Measurements from ENCODE around the gene MMP7. TPM values are rescaled to one million over a fixed set of nuclear protein-coding genes. Genes with fewer than 3 reads are reported as not detected.

The MMP7 gene
- total RNA-seq, 5 donors from 2014 or later (not counting 1 experiment from before 2014, with no cell fraction given), result 0.23 to 0.73 (median 0.60) TPM; not detected in 2

- ATAC-seq (replicated peaks in 1 of 4), result no peak
- H3K27me3 ChIP-seq (replicated peaks in 1 of 2; ENCODE audit: control insufficient read depth in 2 of 2, extremely low read depth in 1 of 2, insufficient read depth in 2 of 2, low read length in 1 of 2), result no peaks in the 10 kb centered on the region
- H3K27ac ChIP-seq (ENCODE audit: low read length), result no peak overlapping the region
- no peak overlapping the region for H3K4me3 Mint-ChIP-seq
- H3K27me3 Mint-ChIP-seq, result no peaks in the 10 kb centered on the region
- ChIA-PET CTCF (interaction anchor here (0.5 to 1.0 kb wide), 3 partner anchors 22 to 104 kb away, joined by 3 to 4 read pairs (median 3); no protein-coding TSS in a partner anchor), POLR2A (interaction anchor here in 1 of 2 donors (0.7 kb wide), 1 partner anchor 61 kb away, joined by 3 read pairs; no protein-coding TSS in a partner anchor)
- no peak overlapping the region for H3K4me3 ChIP-seq (ENCODE audit: control insufficient read depth in 1 of 2, extremely low read depth in 1 of 2, low read length in 1 of 2)
- H3K27ac Mint-ChIP-seq, result no peak overlapping the region
- DNase-seq, result no peak
- H3K4me1 ChIP-seq (ENCODE audit: control insufficient read depth in 1 of 2, extremely low read depth in 1 of 2, insufficient read depth in 2 of 2, low read length in 2 of 2), result peaks cover 5 to 18% of the 10 kb centered on the region in 2 experiments
- no peaks in the 10 kb centered on the region for H3K36me3 Mint-ChIP-seq
- no peaks in the 10 kb centered on the region for H3K9me3 Mint-ChIP-seq
- H3K9me3 ChIP-seq, result no peaks in the 10 kb centered on the region
- no peaks in the 10 kb centered on the region for H3K36me3 ChIP-seq (ENCODE audit: control insufficient read depth in 2 of 2, extremely low read depth in 1 of 2, insufficient read depth in 1 of 2, low read length in 1 of 2)
- WGBS (ENCODE audit: insufficient coverage), result 60% methylated on average over 1 of the region's 2 CpGs
- H3K4me1 Mint-ChIP-seq, result peaks cover 24 to 34% (median 34%) of the 10 kb centered on the region in 3 donors
These were observed 50.8 kb downstream of the MMP7 start for GRCh38 chr11:102479733-102480132.

DNA sequence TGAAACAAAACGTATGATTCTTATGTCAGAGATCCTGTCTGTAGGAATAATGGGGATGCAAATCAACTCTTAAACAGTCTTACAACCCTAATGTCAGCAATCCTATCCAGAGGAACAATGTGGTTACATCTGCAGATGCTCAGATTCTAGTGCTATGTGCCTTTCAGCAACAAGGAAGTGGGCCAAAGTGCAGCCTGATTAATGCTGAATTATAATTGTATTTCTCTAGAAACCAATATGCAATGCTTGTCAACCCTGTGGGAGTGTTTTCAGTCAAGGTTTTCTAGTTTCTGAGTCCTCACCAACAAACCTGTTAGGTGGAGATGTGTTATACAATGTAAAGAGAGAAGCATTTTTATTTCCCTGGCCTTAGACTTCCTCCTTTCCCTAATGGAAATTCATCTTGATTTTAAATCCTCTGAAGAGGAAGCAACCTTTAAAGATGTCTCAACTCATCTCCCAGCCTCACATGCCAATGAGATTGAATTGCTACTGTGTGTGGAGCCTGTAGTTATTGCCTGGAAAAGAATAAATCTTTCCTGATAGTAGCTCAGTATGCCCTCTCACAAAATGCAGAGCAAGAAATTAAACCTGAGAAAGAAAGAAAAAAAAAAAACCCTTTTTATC, 51.8 kb downstream of the MMP7 start:
- Mint-ChIP-seq H3K36me3 (no peaks in the 10 kb centered on the region), H3K4me1 (peaks cover 33 to 44% (median 43%) of the 10 kb centered on the region in 3 donors), H3K27me3 (no peaks in the 10 kb centered on the region), H3K4me3 (no peak overlapping the region), H3K9me3 (no peaks in the 10 kb centered on the region), H3K27ac (peak overlapping the region in 1 of 2 donors; percentile 14)
- H3K9me3 ChIP-seq, result no peaks in the 10 kb centered on the region
- no peak for ATAC-seq (replicated peaks in 1 of 4)
- H3K4me3 ChIP-seq (ENCODE audit: control insufficient read depth in 1 of 2, extremely low read depth in 1 of 2, low read length in 1 of 2), result no peak overlapping the region
- H3K27ac ChIP-seq (ENCODE audit: low read length), result no peak overlapping the region
- POLR2A ChIA-PET, result interaction anchor here (0.5 to 1.0 kb wide), 3 partner anchors 9 to 270 kb away, joined by 3 to 5 read pairs (median 4); no protein-coding TSS in a partner anchor
- no peaks in the 10 kb centered on the region for H3K36me3 ChIP-seq (ENCODE audit: control insufficient read depth in 2 of 2, extremely low read depth in 1 of 2, insufficient read depth in 1 of 2, low read length in 1 of 2)
- peaks cover 14 to 20% of the 10 kb centered on the region in 2 experiments for H3K4me1 ChIP-seq (ENCODE audit: control insufficient read depth in 1 of 2, extremely low read depth in 1 of 2, insufficient read depth in 2 of 2, low read length in 2 of 2)
- H3K27me3 ChIP-seq (replicated peaks in 1 of 2; ENCODE audit: control insufficient read depth in 2 of 2, extremely low read depth in 1 of 2, insufficient read depth in 2 of 2, low read length in 1 of 2), result no peaks in the 10 kb centered on the region
- no CpG with 5 or more reads among the region's 1 CpG for WGBS (ENCODE audit: insufficient coverage)
- CTCF ChIA-PET, result interaction anchor here (0.5 to 1.0 kb wide), 4 partner anchors 15 to 119 kb away, joined by 3 to 5 read pairs (median 3); no protein-coding TSS in a partner anchor
- no peak for DNase-seq

GRCh38 chr11:102476812-102477211, 53.7 kb downstream of the MMP7 start:
- no peaks in the 10 kb centered on the region for H3K36me3 Mint-ChIP-seq
- POLR2A ChIA-PET, result interaction anchor here in 1 of 2 donors (1.2 kb wide), 1 partner anchor 25 kb away, joined by 4 read pairs; no protein-coding TSS in a partner anchor
- DNase-seq (peak in 23 of 35 experiments; percentile 4 to 53 (median 19)), ATAC-seq (replicated peaks in 1 of 4) (peak; percentile 92 to 96 (median 94))
- H3K27ac Mint-ChIP-seq, result peak overlapping the region; percentile 93 to 95
- no peaks in the 10 kb centered on the region for H3K27me3 ChIP-seq (replicated peaks in 1 of 2; ENCODE audit: control insufficient read depth in 2 of 2, extremely low read depth in 1 of 2, insufficient read depth in 2 of 2, low read length in 1 of 2)
- H3K27ac ChIP-seq (ENCODE audit: low read length), result peak overlapping the region; percentile 58
- no peaks in the 10 kb centered on the region for H3K36me3 ChIP-seq (ENCODE audit: control insufficient read depth in 2 of 2, extremely low read depth in 1 of 2, insufficient read depth in 1 of 2, low read length in 1 of 2)
- peaks cover 24 to 27% of the 10 kb centered on the region in 2 experiments for H3K4me1 ChIP-seq (ENCODE audit: control insufficient read depth in 1 of 2, extremely low read depth in 1 of 2, insufficient read depth in 2 of 2, low read length in 2 of 2)
- peaks cover 53 to 62% (median 60%) of the 10 kb centered on the region in 3 donors for H3K4me1 Mint-ChIP-seq
- CTCF ChIA-PET, result interaction anchor here (0.5 to 1.6 kb wide), 7 partner anchors 19 to 637 kb away, joined by 3 to 7 read pairs (median 4); partner anchors contain the start of gene BIRC2 (in 1 of the 2)
- 0% methylated on average over 1 of the region's 1 CpG for WGBS (ENCODE audit: insufficient coverage)
- H3K27me3 Mint-ChIP-seq, result no peaks in the 10 kb centered on the region
- H3K9me3 Mint-ChIP-seq, result no peaks in the 10 kb centered on the region
- H3K4me3 Mint-ChIP-seq, result peak overlapping the region in 2 of 3 donors; percentile 35 to 48
- H3K9me3 ChIP-seq, result no peaks in the 10 kb centered on the region
- no peak overlapping the region for H3K4me3 ChIP-seq (ENCODE audit: control insufficient read depth in 1 of 2, extremely low read depth in 1 of 2, low read length in 1 of 2)

DNA sequence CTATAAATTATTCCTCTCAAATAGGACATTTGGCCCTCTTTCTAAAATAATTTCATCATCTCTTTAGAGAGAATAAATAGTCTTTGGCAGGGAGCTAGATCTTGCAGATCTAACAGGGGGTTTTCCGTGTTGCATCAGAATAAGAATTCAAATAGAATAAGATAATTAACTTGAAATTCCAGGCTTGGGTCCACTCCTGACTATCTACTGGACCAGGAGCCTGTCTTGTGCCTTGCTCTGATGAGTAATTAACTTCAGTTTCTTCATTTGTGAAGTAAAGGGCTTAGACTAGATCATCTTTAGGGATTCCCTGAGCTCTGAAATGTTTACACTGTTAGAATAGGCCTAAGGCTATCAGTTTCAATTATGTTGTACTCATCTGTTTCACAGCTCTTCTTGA, 54.5 kb downstream of the MMP7 start:
- peak overlapping the region; percentile 93 to 95 for H3K27ac Mint-ChIP-seq
- peaks cover 60 to 70% (median 68%) of the 10 kb centered on the region in 3 donors for H3K4me1 Mint-ChIP-seq
- H3K9me3 Mint-ChIP-seq, result no peaks in the 10 kb centered on the region
- peaks cover 28 to 31% of the 10 kb centered on the region in 2 experiments for H3K4me1 ChIP-seq (ENCODE audit: control insufficient read depth in 1 of 2, extremely low read depth in 1 of 2, insufficient read depth in 2 of 2, low read length in 2 of 2)
- WGBS (ENCODE audit: insufficient coverage), result no CpG with 5 or more reads among the region's 1 CpG
- no peaks in the 10 kb centered on the region for H3K36me3 Mint-ChIP-seq
- DNase-seq (no peak), ATAC-seq (replicated peaks in 1 of 4) (no peak)
- no peak overlapping the region for H3K4me3 Mint-ChIP-seq
- no peak overlapping the region for H3K27ac ChIP-seq (ENCODE audit: low read length)
- H3K27me3 Mint-ChIP-seq, result no peaks in the 10 kb centered on the region
- ChIA-PET POLR2A (interaction anchor here in 1 of 2 donors (1.2 kb wide), 1 partner anchor 24 kb away, joined by 4 read pairs; no protein-coding TSS in a partner anchor), CTCF (interaction anchor here (0.9 to 1.6 kb wide), 8 partner anchors 10 to 638 kb away, joined by 3 to 7 read pairs (median 4); no protein-coding TSS in a partner anchor)
- H3K9me3 ChIP-seq, result no peaks in the 10 kb centered on the region
- H3K4me3 ChIP-seq (ENCODE audit: control insufficient read depth in 1 of 2, extremely low read depth in 1 of 2, low read length in 1 of 2), result no peak overlapping the region
- no peaks in the 10 kb centered on the region for H3K36me3 ChIP-seq (ENCODE audit: control insufficient read depth in 2 of 2, extremely low read depth in 1 of 2, insufficient read depth in 1 of 2, low read length in 1 of 2)
- no peaks in the 10 kb centered on the region for H3K27me3 ChIP-seq (replicated peaks in 1 of 2; ENCODE audit: control insufficient read depth in 2 of 2, extremely low read depth in 1 of 2, insufficient read depth in 2 of 2, low read length in 1 of 2)

- no peaks in the 10 kb centered on the region for H3K27me3 Mint-ChIP-seq
These were observed 57.0 kb downstream of the MMP7 start for GRCh38 chr11:102473543-102473942.

DNA sequence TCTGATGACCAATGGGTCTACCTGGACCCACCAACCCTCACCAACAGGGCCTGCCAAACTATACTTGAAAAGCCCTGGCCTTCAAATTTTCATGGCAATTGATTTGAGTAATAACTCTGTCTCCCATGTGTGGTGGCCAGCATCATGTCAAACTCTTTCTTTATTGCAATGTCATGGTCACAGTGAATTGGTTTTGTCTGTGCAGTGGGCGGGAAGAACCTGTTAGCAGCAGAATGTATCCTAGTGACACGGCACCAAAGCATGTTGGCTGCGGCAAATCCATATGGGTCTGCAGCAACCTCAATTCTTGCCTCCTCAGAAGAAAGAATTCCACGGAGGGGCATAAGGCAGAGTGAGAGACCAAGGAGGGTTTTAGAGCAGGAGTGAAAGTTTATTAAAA, 58.4 kb downstream of the MMP7 start:
- POLR2A ChIA-PET, result no interaction called here
- DNase-seq (no peak), ATAC-seq (replicated peaks in 1 of 4) (no peak)
- no peaks in the 10 kb centered on the region for H3K9me3 ChIP-seq
- no peak overlapping the region for H3K4me3 Mint-ChIP-seq
- peaks cover 52 to 54% of the 10 kb centered on the region in 2 experiments for H3K4me1 ChIP-seq (ENCODE audit: control insufficient read depth in 1 of 2, extremely low read depth in 1 of 2, insufficient read depth in 2 of 2, low read length in 2 of 2)
- H3K4me3 ChIP-seq (ENCODE audit: control insufficient read depth in 1 of 2, extremely low read depth in 1 of 2, low read length in 1 of 2), result no peak overlapping the region
- H3K36me3 ChIP-seq (ENCODE audit: control insufficient read depth in 2 of 2, extremely low read depth in 1 of 2, insufficient read depth in 1 of 2, low read length in 1 of 2), result no peaks in the 10 kb centered on the region
- 100% methylated on average over 3 of the region's 4 CpGs for WGBS (ENCODE audit: insufficient coverage)
- H3K27me3 ChIP-seq (replicated peaks in 1 of 2; ENCODE audit: control insufficient read depth in 2 of 2, extremely low read depth in 1 of 2, insufficient read depth in 2 of 2, low read length in 1 of 2), result no peaks in the 10 kb centered on the region
- H3K27me3 Mint-ChIP-seq, result no peaks in the 10 kb centered on the region
- CTCF ChIA-PET, result interaction anchor here in 1 of 2 donors (1.0 kb wide), 1 partner anchor 82 kb away, joined by 3 read pairs; no protein-coding TSS in a partner anchor
- H3K27ac ChIP-seq (ENCODE audit: low read length), result no peak overlapping the region
- H3K27ac Mint-ChIP-seq, result peak overlapping the region in 1 of 2 donors; percentile 35
- H3K9me3 Mint-ChIP-seq, result no peaks in the 10 kb centered on the region
- H3K4me1 Mint-ChIP-seq, result peaks cover 87 to 88% (median 88%) of the 10 kb centered on the region in 3 donors
- no peaks in the 10 kb centered on the region for H3K36me3 Mint-ChIP-seq

More at GRCh38 chr11:102473543-102473942, 57.0 kb downstream of the MMP7 start:
- H3K27ac ChIP-seq (ENCODE audit: low read length), result no peak overlapping the region
- H3K36me3 Mint-ChIP-seq, result no peaks in the 10 kb centered on the region
- H3K27me3 ChIP-seq (replicated peaks in 1 of 2; ENCODE audit: control insufficient read depth in 2 of 2, extremely low read depth in 1 of 2, insufficient read depth in 2 of 2, low read length in 1 of 2), result no peaks in the 10 kb centered on the region
- ChIA-PET CTCF (no interaction called here), POLR2A (no interaction called here)
- ATAC-seq (replicated peaks in 1 of 4), result peak in 2 of 4 experiments; percentile 26 to 31
- 82% methylated on average over 4 of the region's 5 CpGs for WGBS (ENCODE audit: insufficient coverage)
- DNase-seq, result peak in 2 of 35 experiments; percentile 6 to 41
- peaks cover 79 to 86% (median 84%) of the 10 kb centered on the region in 3 donors for H3K4me1 Mint-ChIP-seq
- H3K4me3 Mint-ChIP-seq, result no peak overlapping the region
- no peak overlapping the region for H3K4me3 ChIP-seq (ENCODE audit: control insufficient read depth in 1 of 2, extremely low read depth in 1 of 2, low read length in 1 of 2)
- no peaks in the 10 kb centered on the region for H3K9me3 Mint-ChIP-seq
- peaks cover 48% of the 10 kb centered on the region in 2 experiments for H3K4me1 ChIP-seq (ENCODE audit: control insufficient read depth in 1 of 2, extremely low read depth in 1 of 2, insufficient read depth in 2 of 2, low read length in 2 of 2)
- peak overlapping the region in 1 of 2 donors; percentile 50 for H3K27ac Mint-ChIP-seq
- H3K9me3 ChIP-seq, result no peaks in the 10 kb centered on the region
- H3K36me3 ChIP-seq (ENCODE audit: control insufficient read depth in 2 of 2, extremely low read depth in 1 of 2, insufficient read depth in 1 of 2, low read length in 1 of 2), result no peaks in the 10 kb centered on the region
